NCI-H146 treated with DMSO at 0.1 percent for 48 hours (cell line): Measurements from ENCODE around the gene DPEP3.
"Not testable (repeated sequence)": the region's sequence is repeated elsewhere in the genome, so short reads cannot be mapped to it uniquely, and the experiment has no call there.

Source experiments
- DNase-seq: peaks from one replicate; lab custom pipeline; 2025; ENCODE audit not compliant: unreplicated experiment; lab: John Stamatoyannopoulos, UW

The DPEP3 gene

GRCh38 chr16:67979955-67980678, at the start of gene DPEP3:
Gene DPEP3, minus strand, starts transcription at chr16:67980499. Its CDS starts 119 bp downstream, at chr16:67980380.
- no peak for DNase-seq

DNA sequence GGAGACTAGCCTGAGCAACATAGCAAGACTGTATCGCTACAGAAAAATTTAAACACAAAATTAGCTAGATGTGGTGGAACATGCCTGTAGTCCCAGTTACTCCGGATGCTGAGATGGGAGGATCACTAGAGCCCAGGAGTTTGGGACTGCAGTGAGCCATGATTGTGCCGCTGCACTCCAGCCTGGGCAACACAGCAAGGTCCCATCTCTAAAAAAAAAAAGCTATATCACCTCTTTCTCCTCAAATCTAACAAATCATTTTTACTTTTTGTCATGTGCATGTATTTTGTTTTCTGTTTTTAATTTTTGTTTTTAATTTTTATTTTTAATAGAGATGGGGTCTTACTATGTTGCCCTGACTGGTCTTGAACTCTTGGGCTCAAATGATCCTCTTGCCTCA, 48.7 kb upstream of the DPEP3 start:
- no peak for DNase-seq

- peak; percentile 33 for DNase-seq
These were observed 42.6 kb upstream of the DPEP3 start, which contains the start of the genes DDX28 and DUS2 for GRCh38 chr16:68022728-68023537. Gene DDX28, minus strand, starts transcription at chr16:68023232. Its CDS starts 30 bp downstream, at chr16:68023202. Gene DUS2, plus strand, starts transcription at chr16:68023284. Its CDS starts 14,740 bp downstream, at chr16:68038024.

DNA sequence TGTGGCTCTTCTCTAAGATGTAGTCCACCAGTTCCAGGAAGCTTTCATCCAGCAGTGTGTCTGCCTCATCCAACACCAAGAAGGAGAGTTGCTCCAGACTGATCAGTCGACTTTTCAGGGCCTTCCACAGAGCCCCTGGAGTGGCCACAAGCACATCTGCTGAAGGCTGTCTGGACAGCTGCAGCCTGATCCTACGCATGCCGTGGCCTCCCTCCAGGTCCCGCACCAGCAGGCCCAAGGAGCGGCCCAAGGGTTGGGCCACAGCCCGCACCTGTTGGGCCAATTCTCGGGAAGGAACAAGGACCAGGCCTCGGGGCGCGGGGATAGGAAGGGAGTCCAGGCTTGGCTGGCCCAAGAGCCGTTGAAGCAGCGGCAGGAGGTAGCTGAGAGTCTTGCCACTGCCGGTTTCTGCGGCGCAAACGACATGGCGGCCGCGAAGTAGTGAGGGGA, 42.0 kb upstream of the DPEP3 start:
- DNase-seq: no peak

GRCh38 chr16:68021490-68021889, 41.2 kb upstream of the DPEP3 start:
- no peak for DNase-seq

DNA sequence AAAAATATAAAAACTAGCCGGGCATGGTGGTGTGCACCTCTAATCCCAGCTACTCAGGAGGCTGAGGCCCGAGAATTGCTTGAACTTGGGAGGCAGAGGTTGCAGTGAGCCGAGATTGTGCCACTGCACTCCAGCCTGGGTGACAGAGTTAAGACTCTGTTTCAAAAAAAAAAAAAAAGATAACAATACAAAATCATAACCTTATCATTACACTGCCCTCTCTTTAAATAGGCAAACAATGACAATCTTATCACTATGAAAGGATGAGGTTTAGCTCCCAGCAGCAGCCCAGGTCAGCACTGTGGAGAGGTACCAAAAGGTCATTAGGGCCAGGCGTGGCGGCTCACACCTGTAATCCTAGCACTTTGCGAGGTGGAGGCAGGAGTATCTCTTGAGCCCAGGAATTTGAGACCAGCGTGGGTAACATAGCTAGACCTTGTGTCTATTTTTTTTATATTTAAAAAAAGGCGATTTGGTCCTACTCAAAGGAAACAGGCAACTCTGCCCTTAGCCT, 38.9 kb upstream of the DPEP3 start:
- DNase-seq: no peak

DNA sequence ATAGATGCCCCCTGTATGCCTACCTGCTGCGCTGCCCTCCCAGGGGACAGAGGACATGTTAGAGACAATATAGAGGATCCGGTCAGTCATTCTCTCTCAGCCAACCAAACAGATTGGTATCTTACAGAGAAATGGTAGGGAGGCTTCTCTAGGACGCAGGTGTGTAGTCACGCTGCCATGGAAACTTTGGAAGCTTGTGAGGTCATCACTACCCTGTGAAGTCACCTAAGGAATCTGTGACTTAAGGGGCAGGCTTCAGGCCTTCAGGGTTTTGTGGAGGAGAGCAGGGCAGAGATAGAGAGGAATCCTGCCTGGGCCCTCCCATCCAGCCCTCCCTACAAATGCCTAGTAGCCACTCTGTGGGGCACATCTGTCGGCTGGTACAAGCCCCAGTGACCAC, 35.4 kb upstream of the DPEP3 start, which contains the start of gene DPEP2NB:
DPEP2NB (minus strand) TSS at position 231 of the 400 bp plus-strand sequence; CDS start at position 90, 141 bp downstream.
- no peak for DNase-seq

DNA sequence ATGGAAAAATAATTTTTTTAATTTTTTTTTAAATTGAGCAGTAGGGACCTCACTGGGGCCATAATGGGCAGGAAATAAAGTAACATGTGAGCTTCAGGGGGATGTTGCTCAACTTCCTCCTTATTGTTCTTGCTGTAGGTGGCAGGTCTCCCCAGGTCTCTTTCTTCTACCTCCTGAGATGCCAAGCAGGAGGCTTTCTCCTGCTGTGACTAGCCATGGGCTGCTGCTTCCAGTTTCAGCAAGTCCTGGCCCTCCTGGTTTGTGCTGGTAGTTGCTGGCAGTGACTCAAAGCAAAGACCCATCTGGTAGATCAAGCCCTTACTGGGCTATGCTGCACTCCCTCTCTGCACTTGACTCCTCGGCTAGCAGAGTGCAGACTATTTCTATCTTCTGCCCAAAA, 33.1 kb upstream of the DPEP3 start:
- DNase-seq: no peak

GRCh38 chr16:68009872-68010271, 29.6 kb upstream of the DPEP3 start:
- not testable (repeated sequence) for DNase-seq

- DNase-seq: no peak
These were observed 28.9 kb upstream of the DPEP3 start for GRCh38 chr16:68009157-68009735.

GRCh38 chr16:68005786-68006286, 25.5 kb upstream of the DPEP3 start:
- no peak for DNase-seq

- no peak for DNase-seq
These were observed 24.9 kb upstream of the DPEP3 start for GRCh38 chr16:68005211-68005610.

- no peak for DNase-seq
These were observed 22.7 kb upstream of the DPEP3 start for GRCh38 chr16:68003031-68003430.

GRCh38 chr16:68000450-68000849, 20.2 kb upstream of the DPEP3 start:
- DNase-seq: no peak

- DNase-seq: no peak
These were observed 19.7 kb upstream of the DPEP3 start for GRCh38 chr16:67999985-68000384.

DNA sequence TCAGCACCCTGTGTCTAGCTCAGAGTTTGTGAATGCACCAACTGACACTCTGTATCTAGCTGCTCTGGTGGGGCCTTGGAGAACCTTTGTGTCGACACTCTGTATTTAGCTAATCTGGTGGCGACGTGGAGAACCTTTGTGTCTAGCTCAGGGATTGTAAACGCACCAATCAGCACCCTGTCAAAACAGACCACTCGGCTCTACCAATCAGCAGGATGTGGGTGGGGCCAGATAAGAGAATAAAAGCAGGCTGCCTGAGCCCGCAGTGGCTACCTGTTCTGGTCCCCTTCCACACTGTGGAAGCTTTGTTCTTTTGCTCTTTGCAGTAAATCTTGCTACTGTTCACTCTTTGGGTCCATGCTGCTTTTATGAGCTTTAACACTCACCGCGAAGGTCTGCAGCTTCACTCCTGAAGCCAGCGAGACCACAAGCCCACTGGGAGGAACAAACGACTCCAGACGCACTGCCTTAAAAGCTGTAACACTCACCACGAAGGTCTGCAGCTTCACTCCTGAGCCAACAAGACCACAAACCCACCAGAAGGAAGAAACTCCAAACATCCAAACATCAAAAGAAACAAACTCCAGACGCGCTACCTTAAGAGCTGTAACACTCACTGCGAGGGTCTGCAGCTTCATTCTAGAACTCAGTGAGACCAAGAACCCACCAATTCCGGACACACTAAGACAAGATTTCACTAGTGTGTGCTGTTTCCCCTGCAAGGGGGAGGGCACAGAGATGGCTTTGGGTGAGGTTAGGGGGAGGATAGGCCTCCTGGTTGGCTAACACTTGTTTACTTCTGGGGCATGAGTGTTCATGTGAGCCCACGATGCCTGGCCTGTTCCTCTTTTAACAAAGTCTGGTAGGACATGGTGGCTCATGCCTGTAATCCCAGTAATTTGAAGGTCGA, 18.7 kb upstream of the DPEP3 start, which contains the start of gene DPEP2:
DPEP2 (minus strand) TSS at position 706 of the 910 bp plus-strand sequence. CDS start 6,272 bp downstream, outside the sequence.
- DNase-seq: not testable (repeated sequence)

DNA sequence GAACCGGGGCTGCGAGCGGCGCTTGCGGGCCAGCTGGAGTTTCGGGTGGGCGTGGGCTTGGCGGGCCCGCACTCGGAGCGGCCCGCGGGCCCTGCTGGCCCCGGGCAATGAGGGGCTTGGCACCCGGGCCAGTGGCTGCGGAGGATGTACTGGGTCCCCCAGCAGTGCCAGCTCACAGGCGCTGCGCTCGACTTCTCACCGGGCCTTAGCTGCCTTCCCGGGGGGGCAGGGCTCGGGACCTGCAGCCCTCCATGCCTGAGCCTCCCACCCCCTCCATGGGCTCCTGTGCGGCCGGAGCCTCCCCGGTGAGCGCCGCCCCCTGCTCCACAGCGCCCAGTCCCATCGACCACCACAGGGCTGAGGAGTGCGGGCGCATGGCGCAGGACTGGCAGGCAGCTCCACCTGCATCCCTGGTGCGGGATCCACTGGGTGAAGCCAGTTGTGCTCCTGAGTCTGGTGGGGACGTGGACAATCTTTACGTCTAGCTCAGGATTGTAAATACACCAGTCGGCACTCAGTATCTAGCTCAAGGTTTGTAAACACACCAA, 18.0 kb upstream of the DPEP3 start:
- not testable (repeated sequence) for DNase-seq

GRCh38 chr16:67996666-67997065, 16.4 kb upstream of the DPEP3 start:
- DNase-seq: no peak

GRCh38 chr16:67995423-67995822, 15.1 kb upstream of the DPEP3 start:
- no peak for DNase-seq

DNA sequence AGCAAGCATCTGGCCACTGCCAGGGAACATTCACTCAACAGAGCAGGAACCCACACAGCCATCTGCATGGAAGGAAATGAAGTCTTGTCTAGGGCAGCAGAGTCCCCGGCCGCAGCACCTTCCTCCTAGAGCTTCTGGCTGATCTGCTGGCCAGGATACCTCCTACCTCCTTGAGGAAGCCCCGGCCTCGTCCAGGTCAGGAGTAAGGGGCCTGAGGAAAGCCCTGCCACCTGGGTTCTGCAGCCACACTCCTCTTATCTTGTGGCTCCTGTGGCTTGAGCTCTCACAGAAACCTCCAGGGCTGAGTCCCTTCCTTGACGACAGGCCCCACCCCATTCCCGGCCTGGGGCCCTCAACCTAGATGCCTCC, 13.7 kb upstream of the DPEP3 start:
- DNase-seq: not testable (repeated sequence)
